Measurements from ENCODE around the gene IFNA10. TPM values are rescaled to one million over a fixed set of nuclear protein-coding genes. Genes with fewer than 3 reads are reported as not detected.
"Not testable (repeated sequence)": the region's sequence is repeated elsewhere in the genome, so short reads cannot be mapped to it uniquely, and the experiment has no call there.

Gene IFNA10
- total RNA-seq, 1 experiment from 2014 or later: not detected

DNA sequence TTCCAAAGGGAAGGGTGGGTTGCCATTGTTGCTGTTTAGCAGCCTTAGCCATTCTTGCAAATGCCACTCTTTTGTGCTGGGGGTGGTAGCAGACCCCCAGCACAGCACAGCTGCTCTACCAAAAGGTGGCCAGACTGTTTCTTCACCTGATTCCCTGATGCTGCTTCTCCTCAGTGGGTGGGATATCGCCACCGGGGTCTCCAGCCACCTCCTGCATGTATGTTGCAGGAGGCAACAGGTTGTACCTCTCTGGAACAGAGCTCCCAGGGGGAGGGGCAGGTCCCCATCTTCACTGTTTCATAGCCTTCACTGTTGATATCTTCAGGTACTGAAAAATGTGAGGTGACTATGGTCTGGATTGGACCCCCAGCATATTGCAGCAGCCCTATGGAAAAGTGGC lies 3.8 kb upstream of the IFNA10 start:
- H2BK120ac ChIP-seq (ENCODE audit: low read depth, low read length, poor library complexity, severe bottlenecking); H3K79me2 ChIP-seq (ENCODE audit: insufficient read depth, low read length); H3K4ac ChIP-seq (ENCODE audit: low read depth, low read length); H2BK12ac ChIP-seq (ENCODE audit: insufficient read length, low read depth, low read length); H3K4me1 Mint-ChIP-seq; H2AFZ ChIP-seq (ENCODE audit: low read length); H3K4me2 ChIP-seq (ENCODE audit: insufficient read depth, insufficient read length, low read length); H2BK15ac ChIP-seq (ENCODE audit: low read depth, low read length); H3K79me1 ChIP-seq (ENCODE audit: insufficient read depth, low read depth, low read length, poor library complexity, severe bottlenecking); H3K4me1 ChIP-seq (ENCODE audit: insufficient read depth, low read length); H2BK20ac ChIP-seq (ENCODE audit: low read depth, low read length, poor library complexity, severe bottlenecking); H3K23ac ChIP-seq (ENCODE audit: insufficient read length, low read depth, low read length); H3K56ac ChIP-seq (ENCODE audit: insufficient read length, low read depth, low read length); H3K27ac Mint-ChIP-seq; H3K9me3 Mint-ChIP-seq; H2AK5ac ChIP-seq (ENCODE audit: insufficient read length, low read length); H4K91ac ChIP-seq (ENCODE audit: insufficient read length, low read depth, low read length); H2BK5ac ChIP-seq (ENCODE audit: insufficient read length, low read length); H4K20me1 ChIP-seq (ENCODE audit: control insufficient read depth, insufficient read depth, insufficient read length); H3K4me3 Mint-ChIP-seq; H4K8ac ChIP-seq (replicated peaks; ENCODE audit: insufficient read length, low read depth, low read length); H3K27me3 Mint-ChIP-seq (ENCODE audit: low read depth); H3K27ac ChIP-seq (ENCODE audit: insufficient read length, low read depth, low read length); H3K9me3 ChIP-seq (ENCODE audit: control insufficient read depth, low read depth, low read length); H3K23me2 ChIP-seq (ENCODE audit: insufficient read length, low read depth, low read length, poor library complexity, severe bottlenecking); H4K5ac ChIP-seq (ENCODE audit: insufficient read length, low read depth, low read length); H3K27me3 ChIP-seq (ENCODE audit: insufficient read depth, low read length); H3K9ac ChIP-seq (ENCODE audit: extremely low read depth, insufficient read length, low read length); H3T11ph ChIP-seq (ENCODE audit: low read length); H3K36me3 Mint-ChIP-seq (ENCODE audit: insufficient read depth in 1 of 3, low read depth in 3 of 3); H3K18ac ChIP-seq (ENCODE audit: insufficient read length, low read depth, low read length); H3K14ac ChIP-seq (ENCODE audit: insufficient read depth, low read length): not testable (repeated sequence)
- DNase-seq: peak; percentile 9
- no CpG with 5 or more reads among the region's 2 CpGs for WGBS (ENCODE audit: extremely low coverage, insufficient read length, low lambda C conversion rate)
